Spleen (tissue), 11 donors: ENCODE results near the gene MAJIN. TPM values are rescaled to one million over a fixed set of nuclear protein-coding genes. Genes with fewer than 3 reads are reported as not detected.
"Not testable (repeated sequence)": the region's sequence is repeated elsewhere in the genome, so short reads cannot be mapped to it uniquely, and the experiment has no call there.

Experiments used
- DNase-seq: peaks from one replicate; pipeline ENCODE4 v3.0.0-alpha.2; 2020
- H3K27ac ChIP-seq, 8 donors: fragments of 200-600 bp; sonication (generic) in 7 of 8; 1 replicate in 4 of 8; 2 replicates in 4 of 8; pipeline versions ENCODE4 v1.5.0 to v1.8.0; 2016 to 2021; ENCODE audit warnings: inconsistent platforms in 4 of 8, mild to moderate bottlenecking in 4 of 8, moderate library complexity in 1 of 8
- H3K27me3 ChIP-seq, 7 donors: fragments of 200-600 bp; sonication (generic) in 6 of 7; replicated peaks in 1 of 7; 1 replicate in 4 of 7; 2 replicates in 3 of 7; pipeline versions ENCODE4 v1.5.0 to v1.8.0; 2016 to 2021; ENCODE audit warnings: inconsistent platforms in 3 of 7, mild to moderate bottlenecking in 1 of 7
- H3K36me3 ChIP-seq, 6 donors: fragments of 200-600 bp; sonication (generic) in 5 of 6; 1 replicate in 4 of 6; 2 replicates in 2 of 6; pipeline versions ENCODE4 v1.5.0 to v1.8.0; 2016 to 2021; ENCODE audit warnings: inconsistent platforms in 2 of 6
- H3K4me1 ChIP-seq, 6 donors: fragments of 200-600 bp; sonication (generic) in 5 of 6; 1 replicate in 3 of 6; 2 replicates in 3 of 6; pipeline versions ENCODE4 v1.5.0 to v1.8.0; 2016 to 2021; ENCODE audit warnings: inconsistent platforms in 3 of 6
- H3K4me3 ChIP-seq, 8 donors: fragments of 200-600 bp; sonication (generic) in 7 of 8; 1 replicate in 4 of 8; 2 replicates in 4 of 8; pipeline versions ENCODE4 v1.5.0 to v1.8.0; 2016 to 2021; ENCODE audit warnings: inconsistent platforms in 4 of 8, mild to moderate bottlenecking in 4 of 8, moderate library complexity in 2 of 8
- H3K9me3 ChIP-seq, 8 donors: fragments of 200-600 bp; sonication (generic) in 7 of 8; 1 replicate in 4 of 8; 2 replicates in 4 of 8; pipeline versions ENCODE4 v1.5.0 to v1.8.0; 2016 to 2021; ENCODE audit warnings: inconsistent platforms in 4 of 8
- POLR2A ChIP-seq, 3 donors: fragments of 450-650 bp; IDR thresholded peaks; one replicate each; pipeline ENCODE4 v1.5.1; 2017; ENCODE audit warnings: antibody characterized with exemption in 3 of 3, mild to moderate bottlenecking in 1 of 3
- POLR2AphosphoS5 ChIP-seq, 3 donors: sonication (generic); formaldehyde crosslinking; IDR thresholded peaks; one replicate each; pipeline ENCODE4 v1.5.1; 2017; ENCODE audit warnings: antibody characterized with exemption in 3 of 3
- WGBS, 5 donors: extraction: QIAGEN DNeasy Blood & Tissue Kit in 3 of 5; methylation state at CpG; one replicate each; pipeline versions ENCODE4 v1.1.5 to v1.1.7; 2013 to 2018; 5-methylcytosine and 5-hydroxymethylcytosine counted together
- intact Hi-C: fragments of 100-400 bp; cut with DNase I; formaldehyde crosslinking; loops from one replicate; pipeline ENCODE4 v1.15.0; 2023; ENCODE audit warnings: low total_unique reads
- polyA plus RNA-seq, 3 donors: library from polyadenylated mRNA; stranded (reverse); fragments of 200-250 nt; gene quantifications; one replicate each; pipeline ENCODE4 v1.2.1, GENCODE V29; 2013
- total RNA-seq, 7 donors: library from RNA; depleted of rRNA in 3 of 7; stranded (reverse); fragments of >200 nt in 3 of 7; fragmentation: NEBNext Ultra II Directional in 4 of 7; extraction: Animal tissue kit (Norgen Biotek cat#: 25700) in 4 of 7; gene quantifications; one replicate each; pipeline versions ENCODE4 v1.1.0 to v1.2.1, GENCODE V29; 2016 to 2021
- TF ChIP-seq, protein P1 (sequence below), 11 experiments: fragments of 200-600 bp in 7 of 11; fragments of 450-650 bp in 4 of 11; sonication (generic) in 4 of 11; IDR thresholded peaks in 8 of 11; conservative IDR thresholded peaks in 3 of 11; 1 replicate in 7 of 11; 2 replicates in 4 of 11; pipeline versions ENCODE4 v1.4.0 to v1.8.0; 2016 to 2021; ENCODE audit warnings: antibody characterized with exemption in 11 of 11, inconsistent platforms in 4 of 11, mild to moderate bottlenecking in 1 of 11
- donor health status: healthy with polysubstance abuse.
- donor health status: DM: no; HTN: no; CAD: no; lungs with moderate emphysema.
- donor health status: DM: no; HTN: no; CAD: no.
- donor health status: Bipolar disorder and iron deficiency.
- donor health status: healthy.
- donor health status: DM: no; HTN: no; CAD: no.
- donor health status: DM: yes; HTN: yes; CAD: no.

MAJIN gene
- total and polyA plus RNA-seq, 10 donors, result 0.40 to 2.6 (median 0.87) TPM; not detected in 3

DNA sequence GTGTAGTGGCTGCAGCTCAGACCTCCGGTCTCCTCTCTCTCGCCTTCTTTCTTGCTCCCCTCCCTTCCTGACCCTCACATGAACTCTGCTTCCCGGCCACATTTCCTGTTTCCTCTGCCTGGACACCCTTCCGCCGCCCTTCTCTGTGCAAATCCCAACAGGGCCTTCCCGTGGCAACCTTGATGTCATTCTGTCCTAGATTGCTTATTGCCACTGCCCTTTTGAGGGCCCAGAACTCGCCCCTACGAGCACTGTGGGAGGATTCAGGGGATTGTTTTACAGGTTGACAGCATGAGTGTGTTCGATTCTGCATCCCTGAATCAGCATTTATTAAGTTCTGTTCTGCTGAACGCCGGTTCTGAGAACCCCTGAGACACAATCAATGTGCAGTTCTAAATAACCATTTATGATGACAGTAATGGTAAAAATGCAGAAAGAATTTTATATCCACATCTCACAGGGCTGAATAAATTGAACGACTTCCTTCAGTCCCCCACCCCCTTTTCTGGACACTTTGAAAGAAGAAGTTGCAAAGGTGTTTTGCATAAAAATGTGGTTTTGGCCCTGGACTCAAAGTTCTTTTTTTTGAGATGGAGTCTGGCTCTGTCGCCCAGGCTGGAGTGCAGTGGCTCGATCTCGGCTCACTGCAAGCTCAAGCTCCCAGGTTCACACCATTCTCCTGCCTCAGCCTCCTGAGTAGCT is 18.5 kb upstream of the MAJIN start:
- H3K27me3 ChIP-seq, result no peaks in the 10 kb centered on the region
- peaks cover 32 to 82% (median 65%) of the 10 kb centered on the region in 6 donors for H3K4me1 ChIP-seq
- intact Hi-C loops, result loop anchor here (10.0 kb wide), 1 partner anchor 56 kb away; the partner anchor contains the start of gene GPHA2
- H3K9me3 ChIP-seq, result no peaks in the 10 kb centered on the region
- peak overlapping the region in 7 of 8 donors; percentile 1 to 59 (median 25) for H3K4me3 ChIP-seq
- TF ChIP-seq, protein P1, sequence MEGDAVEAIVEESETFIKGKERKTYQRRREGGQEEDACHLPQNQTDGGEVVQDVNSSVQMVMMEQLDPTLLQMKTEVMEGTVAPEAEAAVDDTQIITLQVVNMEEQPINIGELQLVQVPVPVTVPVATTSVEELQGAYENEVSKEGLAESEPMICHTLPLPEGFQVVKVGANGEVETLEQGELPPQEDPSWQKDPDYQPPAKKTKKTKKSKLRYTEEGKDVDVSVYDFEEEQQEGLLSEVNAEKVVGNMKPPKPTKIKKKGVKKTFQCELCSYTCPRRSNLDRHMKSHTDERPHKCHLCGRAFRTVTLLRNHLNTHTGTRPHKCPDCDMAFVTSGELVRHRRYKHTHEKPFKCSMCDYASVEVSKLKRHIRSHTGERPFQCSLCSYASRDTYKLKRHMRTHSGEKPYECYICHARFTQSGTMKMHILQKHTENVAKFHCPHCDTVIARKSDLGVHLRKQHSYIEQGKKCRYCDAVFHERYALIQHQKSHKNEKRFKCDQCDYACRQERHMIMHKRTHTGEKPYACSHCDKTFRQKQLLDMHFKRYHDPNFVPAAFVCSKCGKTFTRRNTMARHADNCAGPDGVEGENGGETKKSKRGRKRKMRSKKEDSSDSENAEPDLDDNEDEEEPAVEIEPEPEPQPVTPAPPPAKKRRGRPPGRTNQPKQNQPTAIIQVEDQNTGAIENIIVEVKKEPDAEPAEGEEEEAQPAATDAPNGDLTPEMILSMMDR (IDR thresholded peaks at IDR 0.05 in 8 of 11, conservative IDR thresholded peaks at IDR 0.05 in 3 of 11), result no peak
- peak in 2 of 3 donors; percentile 76 to 82 for TF ChIP-seq POLR2AphosphoS5 (IDR thresholded peaks at IDR 0.05)
- TF ChIP-seq POLR2A (IDR thresholded peaks at IDR 0.05), result no peak
- DNase-seq, result peak; percentile 83
- 10 to 18% (median 15%) methylated on average over 15 of the region's 15 CpGs for WGBS, 5 donors
- H3K27ac ChIP-seq, result peak overlapping the region; percentile 71 to 88 (median 78)
- peaks cover 0 to 62% (median 4%) of the 10 kb centered on the region in 6 donors for H3K36me3 ChIP-seq

DNA sequence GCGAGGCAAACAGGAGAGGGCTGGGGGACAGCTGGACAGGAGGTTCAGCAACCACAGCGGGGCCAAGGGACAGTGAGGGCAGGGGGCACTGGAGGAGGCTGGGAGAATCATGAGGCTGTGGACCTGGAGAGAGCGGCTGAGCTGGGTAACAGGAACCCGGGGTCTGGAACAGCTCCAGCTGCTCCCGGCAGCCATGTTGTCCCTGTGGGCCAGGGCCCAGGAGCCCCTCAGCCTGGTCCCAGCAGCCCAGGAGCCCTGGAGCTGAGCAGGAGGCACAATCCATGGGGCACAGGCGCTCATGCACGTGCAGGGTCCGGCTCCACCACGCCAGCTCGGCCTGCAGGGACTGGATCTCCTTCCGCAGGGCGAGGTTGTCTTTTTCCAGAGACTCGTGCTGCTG is 17.5 kb upstream of the MAJIN start:
- WGBS, 5 donors, result 77 to 83% (median 79%) methylated on average over 4 to 13 of the region's 13 CpGs
- Histone ChIP-seq H3K9me3 (no peaks in the 10 kb centered on the region), H3K36me3 (peaks cover 0 to 57% (median 4%) of the 10 kb centered on the region in 6 donors), H3K27me3 (no peaks in the 10 kb centered on the region), H3K4me3 (peak overlapping the region in 7 of 8 donors; percentile 1 to 59 (median 25)), H3K27ac (peak overlapping the region; percentile 71 to 88 (median 78)), H3K4me1 (peaks cover 29 to 78% (median 61%) of the 10 kb centered on the region in 6 donors)
- no peak for TF ChIP-seq POLR2A (IDR thresholded peaks at IDR 0.05)
- TF ChIP-seq POLR2AphosphoS5 (IDR thresholded peaks at IDR 0.05), result no peak
- TF ChIP-seq, protein P1 (IDR thresholded peaks at IDR 0.05 in 8 of 11, conservative IDR thresholded peaks at IDR 0.05 in 3 of 11), result no peak
- peak; percentile 78 for DNase-seq
- intact Hi-C loops, result no loop called here

DNA sequence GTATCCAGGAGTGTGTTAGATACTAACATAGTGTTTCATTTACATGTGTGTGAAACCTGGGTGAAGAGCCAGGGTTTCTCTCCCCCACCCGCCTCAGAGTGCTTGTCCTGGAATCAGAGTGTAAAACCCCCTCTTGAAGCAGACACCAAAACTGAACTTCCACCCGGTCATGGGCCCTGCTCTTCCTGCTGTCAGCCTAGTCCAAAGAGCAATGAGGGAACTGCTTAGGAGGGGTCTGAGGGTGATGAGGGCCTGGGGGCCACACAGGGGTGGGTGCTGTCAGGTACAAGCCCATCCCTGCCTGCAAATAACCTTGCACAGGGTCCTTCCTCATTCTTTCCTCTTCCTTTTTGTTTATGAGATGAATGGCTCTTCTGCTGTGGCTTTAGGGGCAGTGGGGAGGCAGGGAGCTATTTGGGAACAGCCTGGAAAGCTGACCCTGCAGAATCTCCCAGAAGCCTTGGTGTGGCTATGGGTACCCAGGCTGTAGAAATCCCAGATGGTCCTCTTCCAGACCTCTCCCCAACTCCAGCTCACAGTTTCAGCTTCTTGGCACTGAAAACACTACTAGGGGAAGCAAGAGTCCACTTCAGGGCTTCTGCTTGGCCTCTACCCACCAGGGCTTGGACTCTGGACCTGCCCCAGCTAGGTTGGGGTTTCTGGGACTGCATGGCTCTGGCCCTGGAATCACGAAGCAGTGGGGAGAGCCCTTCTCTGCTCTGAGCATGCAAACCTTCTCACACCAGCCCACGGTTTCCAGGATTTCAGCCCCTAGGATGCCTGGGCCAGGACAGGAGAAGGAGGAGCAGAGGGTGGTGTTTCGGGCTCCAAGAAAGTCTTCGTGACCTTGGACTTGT is 16.3 kb upstream of the MAJIN start:
- Histone ChIP-seq H3K4me1 (peaks cover 29 to 71% (median 56%) of the 10 kb centered on the region in 6 donors), H3K27ac (peak overlapping the region in 7 of 8 donors; percentile 41 to 88 (median 82)), H3K36me3 (peaks cover 0 to 45% (median 4%) of the 10 kb centered on the region in 6 donors), H3K27me3 (no peaks in the 10 kb centered on the region), H3K4me3 (no peak overlapping the region), H3K9me3 (no peaks in the 10 kb centered on the region)
- WGBS, 5 donors, result 79 to 89% (median 82%) methylated on average over 6 of the region's 6 CpGs
- DNase-seq, result no peak
- intact Hi-C loops, result no loop called here
- TF ChIP-seq POLR2A (IDR thresholded peaks at IDR 0.05), result no peak
- TF ChIP-seq, protein P1 (IDR thresholded peaks at IDR 0.05 in 8 of 11, conservative IDR thresholded peaks at IDR 0.05 in 3 of 11), result no peak
- TF ChIP-seq POLR2AphosphoS5 (IDR thresholded peaks at IDR 0.05), result no peak

DNA sequence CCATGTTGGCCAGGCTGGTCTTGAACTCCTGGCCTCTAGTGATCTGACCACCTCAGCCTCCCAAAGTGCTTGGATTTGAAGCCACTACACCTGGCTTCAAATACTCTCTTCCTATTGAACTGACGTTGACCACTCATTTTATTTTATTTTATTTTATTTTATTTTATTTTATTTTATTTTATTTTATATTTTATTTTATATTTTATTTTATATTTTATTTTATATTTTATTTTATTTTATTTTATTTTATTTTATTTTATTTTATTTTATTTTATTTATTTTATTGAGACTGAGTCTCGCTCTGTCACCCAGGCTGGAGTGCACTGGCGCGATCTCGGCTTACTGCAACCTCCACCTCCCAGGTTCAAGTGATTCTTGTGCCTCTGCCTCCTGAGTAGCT is 11.4 kb upstream of the MAJIN start:
- H3K27me3 ChIP-seq, intact Hi-C loops, H3K9me3 ChIP-seq, H3K4me3 ChIP-seq, H3K36me3 ChIP-seq, DNase-seq, H3K27ac ChIP-seq: not testable (repeated sequence)
- peaks cover 3 to 26% (median 13%) of the 10 kb centered on the region in 6 donors for H3K4me1 ChIP-seq
- WGBS, 5 donors, result 79 to 95% (median 89%) methylated on average over 5 of the region's 5 CpGs
